Endothelial cell of umbilical vein (primary cell): Measurements from ENCODE around the gene SGCD. TPM values are rescaled to one million over a fixed set of nuclear protein-coding genes. Genes with fewer than 3 reads are reported as not detected.

Experiments
- BruUV-seq: library from RNA; stranded (reverse); fragments of 400-500 nt; replicated peaks from 2 replicates; lab custom pipeline; 2021; lab: Mats Ljungman, UMichigan
- CTCF ChIA-PET: fragments of 300-600, 350-600 bp; sonication (Branson Sonifier 250); formaldehyde crosslinking; loops from one replicate; lab custom pipeline; 2021; ENCODE audit warnings: antibody characterized with exemption, inconsistent platforms; lab: Charles Lee
- POLR2A ChIA-PET: fragments of 300-600, 350-600 bp; sonication (Branson Sonifier 250); formaldehyde crosslinking; loops from one replicate; lab custom pipeline; 2021; ENCODE audit warnings: antibody characterized with exemption, inconsistent platforms; lab: Charles Lee
- DNase-seq: peaks from one replicate; pipeline ENCODE4 v3.0.0-alpha.2; 2011; ENCODE audit warnings: low read depth, low spot score
- FAIRE-seq: peaks from 2 replicates; lab custom pipeline; 2011; peaks lifted over from hg19 to GRCh38; lab: Jason Lieb, UNC
- H2AFZ ChIP-seq: 2 replicates; pipeline ENCODE4 v1.6.0; 2012; ENCODE audit warnings: low read depth, low read length, control low read depth, inconsistent platforms
- H3K27ac ChIP-seq: 2 replicates; pipeline ENCODE4 v1.5.1; 2011; ENCODE audit warnings: low read depth, mild to moderate bottlenecking, control low read depth, low read length, moderate library complexity; ENCODE audit not compliant: insufficient read depth
- H3K27me3 ChIP-seq, 2 experiments: 2 replicates each; pipeline versions ENCODE4 v1.6.0 to v1.6.1; 2011; ENCODE audit warnings: low read length in 2 of 2, mixed read lengths in 1 of 2; ENCODE audit not compliant: control insufficient read depth in 2 of 2, insufficient read depth in 2 of 2
- H3K36me3 ChIP-seq, 2 experiments: 2 replicates in 1 of 2; 3 replicates in 1 of 2; pipeline ENCODE4 v1.5.1; 2011; ENCODE audit warnings: low read length in 2 of 2, mild to moderate bottlenecking in 1 of 2, moderate library complexity in 1 of 2; ENCODE audit not compliant: control insufficient read depth in 2 of 2, insufficient read depth in 2 of 2; ENCODE audit errors: extremely low read depth in 1 of 2
- H3K4me1 ChIP-seq: 3 replicates; pipeline ENCODE4 v1.5.1; 2011; ENCODE audit warnings: mild to moderate bottlenecking, low read length; ENCODE audit not compliant: control insufficient read depth, insufficient read depth; ENCODE audit errors: extremely low read depth
- H3K4me2 ChIP-seq: 2 replicates; pipeline ENCODE4 v1.6.1; 2011; ENCODE audit warnings: low read length, control low read depth, mixed read lengths; ENCODE audit not compliant: insufficient read depth
- H3K4me3 ChIP-seq, 3 experiments: fragments of 200-600 bp in 1 of 3; sonication (generic), shearing (Covaris generic) in 1 of 3; replicated peaks in 1 of 3; 2 replicates each; pipeline ENCODE4 v1.5.1; 2011 to 2016; ENCODE audit warnings: control low read depth in 3 of 3, low read length in 3 of 3, mild to moderate bottlenecking in 2 of 3, inconsistent platforms in 1 of 3, low read depth in 1 of 3, moderate library complexity in 1 of 3; ENCODE audit not compliant: insufficient read depth in 1 of 3
- H3K79me2 ChIP-seq: 2 replicates; pipeline ENCODE4 v1.6.0; 2012; ENCODE audit warnings: low read length, inconsistent platforms; ENCODE audit not compliant: control insufficient read depth, insufficient read depth
- H3K9ac ChIP-seq: replicated peaks from 2 replicates; pipeline ENCODE3; 2011; ENCODE audit warnings: low read length, control low read depth; ENCODE audit not compliant: insufficient read depth; ENCODE audit errors: extremely low read depth
- H3K9me1 ChIP-seq: replicated peaks from 3 replicates; pipeline ENCODE4 v1.6.0; 2011; ENCODE audit warnings: mild to moderate bottlenecking, low read length; ENCODE audit not compliant: control insufficient read depth, insufficient read depth; ENCODE audit errors: extremely low read depth
- H3K9me3 ChIP-seq: replicated peaks from 2 replicates; pipeline ENCODE4 v1.5.1; 2012; ENCODE audit warnings: low read length, inconsistent platforms; ENCODE audit not compliant: control insufficient read depth, insufficient read depth
- H4K20me1 ChIP-seq: replicated peaks from 2 replicates; pipeline ENCODE3; 2011; ENCODE audit warnings: mild to moderate bottlenecking, low read length; ENCODE audit not compliant: control insufficient read depth, insufficient read depth; ENCODE audit errors: extremely low read depth
- EZH2 ChIP-seq: IDR thresholded peaks from 2 replicates; pipeline ENCODE4 v1.6.1; 2012; ENCODE audit warnings: borderline replicate concordance, low read depth, mild to moderate bottlenecking, moderate library complexity, low read length, inconsistent platforms; ENCODE audit not compliant: severe bottlenecking
- FOS ChIP-seq: IDR thresholded peaks from 2 replicates; pipeline ENCODE4 v1.6.1; 2011; ENCODE audit warnings: mild to moderate bottlenecking, low read length, moderate library complexity, borderline replicate concordance; ENCODE audit not compliant: insufficient read depth
- GATA2 ChIP-seq: IDR thresholded peaks from 2 replicates; pipeline ENCODE4 v1.7.0; 2011; ENCODE audit warnings: low read depth, mild to moderate bottlenecking, moderate library complexity, mixed read lengths, low read length; ENCODE audit not compliant: insufficient read length, insufficient read depth
- JUN ChIP-seq: IDR thresholded peaks from 2 replicates; pipeline ENCODE4 v1.6.1; 2011; ENCODE audit warnings: borderline replicate concordance, low read depth; ENCODE audit not compliant: insufficient read length, insufficient read depth
- MAX ChIP-seq: IDR thresholded peaks from 2 replicates; pipeline ENCODE4 v1.6.1; 2011; ENCODE audit not compliant: insufficient read depth, insufficient read length
- MYC ChIP-seq: IDR thresholded peaks from one replicate; pipeline ENCODE4 v1.6.1; 2011; ENCODE audit warnings: mild to moderate bottlenecking, low read depth, low read length
- POLR2A ChIP-seq: IDR thresholded peaks from 2 replicates; pipeline ENCODE4 v1.6.1; 2012; ENCODE audit warnings: low read depth, mild to moderate bottlenecking, control low read depth, low read length
- POLR2AphosphoS5 ChIP-seq: IDR thresholded peaks from 2 replicates; pipeline ENCODE4 v1.6.1; 2012; ENCODE audit warnings: low read depth, mild to moderate bottlenecking, control low read depth, low read length, moderate library complexity; ENCODE audit not compliant: insufficient read depth
- dilution Hi-C: fragments of 300-500 bp; cut with MboI; formaldehyde crosslinking; loops from one replicate; pipeline ENCODE4 v1.15.0; 2019; ENCODE audit warnings: low sequenced_read_pairs; ENCODE audit not compliant: extremely low pct_ligation_motif_present
- intact Hi-C: fragments of 100-400 bp; cut with micrococcal nuclease; formaldehyde crosslinking; loops from one replicate; pipeline ENCODE4 v1.10.0; 2022
- polyA plus RNA-seq, 4 experiments: library from polyadenylated mRNA; depleted of rRNA in 3 of 4; stranded (reverse) in 3 of 4; unstranded in 1 of 4; fragments of >200 nt; gene quantifications; 2 replicates each; pipeline versions ENCODE4 v1.2.1 to v1.2.3, GENCODE V29; 2011 to 2012; ENCODE audit warnings: missing spikeins in 1 of 4
- total RNA-seq: library from RNA; stranded (reverse); gene quantifications from 2 replicates; pipeline ENCODE4 v1.2.3, GENCODE V29; 2021
- TF ChIP-seq, protein P1 (sequence below), 2 donors: IDR thresholded peaks; 1 replicate in 1 of 2; 2 replicates in 1 of 2; pipeline ENCODE4 v1.5.1; 2011; ENCODE audit warnings: low read length in 2 of 2, mild to moderate bottlenecking in 2 of 2, moderate library complexity in 2 of 2, control low read depth in 1 of 2, inconsistent platforms in 1 of 2, low read depth in 1 of 2; ENCODE audit not compliant: insufficient read depth in 1 of 2; ENCODE audit errors: extremely low read depth in 1 of 2

SGCD gene
- total and polyA plus RNA-seq, 2 donors (not counting 3 experiments of a cell fraction or from before 2014, with no cell fraction given), result not detected

DNA sequence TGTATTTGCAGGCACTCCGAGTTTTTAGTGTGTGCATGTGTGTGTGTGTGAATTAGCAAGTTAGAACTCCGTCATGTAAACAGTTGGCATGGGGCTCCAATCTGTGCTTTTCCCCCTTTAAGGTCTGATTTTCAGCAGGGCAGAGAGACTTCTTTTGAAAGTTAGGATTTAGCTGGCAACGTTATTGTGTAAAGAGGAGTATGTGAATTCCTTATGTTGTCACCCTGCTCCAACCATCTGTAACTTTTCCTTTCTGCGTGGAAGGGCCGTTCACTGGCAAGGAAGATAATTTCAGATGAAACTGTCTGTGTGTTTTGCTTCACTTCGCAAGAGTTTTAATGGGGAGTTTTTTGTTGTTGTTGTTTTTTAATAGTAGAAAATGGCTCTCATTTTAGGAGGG is 332 bp downstream of the SGCD start:
- BruUV-seq, result no TSS peak
- Histone ChIP-seq H4K20me1 (no peaks in the 10 kb centered on the region), H3K9me3 (peaks cover 2% of the 10 kb centered on the region), H3K4me3 (no peak overlapping the region), H2AFZ (no peak overlapping the region), H3K36me3 (no peaks in the 10 kb centered on the region), H3K4me2 (no peak overlapping the region), H3K79me2 (no peaks in the 10 kb centered on the region), H3K4me1 (no peaks in the 10 kb centered on the region), H3K9me1 (no peaks in the 10 kb centered on the region), H3K27ac (no peak overlapping the region), H3K27me3 (no peaks in the 10 kb centered on the region), H3K9ac (no peak overlapping the region)
- TF ChIP-seq FOS (no peak), POLR2A (no peak), MAX (no peak), MYC (no peak), POLR2AphosphoS5 (no peak), GATA2 (no peak), EZH2 (no peak)
- dilution Hi-C loops, result no loop called here
- DNase-seq, result no peak
- ChIA-PET POLR2A (no interaction called here), CTCF (no interaction called here)
- no peak for FAIRE-seq
- intact Hi-C loops, result no loop called here

DNA sequence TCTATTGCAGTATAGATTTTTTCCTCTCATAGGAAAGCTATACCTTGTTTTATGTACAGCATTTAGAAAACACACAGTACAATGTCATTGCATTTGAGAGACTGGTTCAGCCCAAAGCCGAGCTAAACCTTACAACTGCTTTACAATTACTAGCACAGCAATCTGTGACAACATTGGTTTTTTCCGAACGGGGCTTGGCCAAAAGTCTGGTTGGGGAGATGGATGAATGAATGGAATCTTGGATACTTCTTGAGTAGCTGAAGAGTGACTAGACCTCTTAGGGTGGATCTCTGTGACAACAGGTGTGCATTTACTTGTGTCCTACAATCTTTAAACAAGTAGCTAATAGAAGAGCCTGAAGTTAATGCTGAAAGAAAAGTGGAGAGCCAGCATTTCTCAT is 1.2 kb downstream of the SGCD start:
- no peak overlapping the region for H3K4me3 ChIP-seq
- no peak overlapping the region for H3K9ac ChIP-seq
- H3K9me3 ChIP-seq, result peaks cover 2% of the 10 kb centered on the region
- H3K4me2 ChIP-seq, result no peak overlapping the region
- CTCF ChIA-PET, result no interaction called here
- dilution Hi-C loops (no loop called here), intact Hi-C loops (no loop called here)
- H3K4me1 ChIP-seq, result no peaks in the 10 kb centered on the region
- H2AFZ ChIP-seq, result no peak overlapping the region
- no TSS peak for BruUV-seq
- POLR2A ChIA-PET, result no interaction called here
- H3K79me2 ChIP-seq, result no peaks in the 10 kb centered on the region
- no peaks in the 10 kb centered on the region for H3K27me3 ChIP-seq
- no peak overlapping the region for H3K27ac ChIP-seq
- TF ChIP-seq EZH2 (no peak), FOS (no peak), POLR2AphosphoS5 (no peak), MYC (no peak), GATA2 (no peak), POLR2A (no peak), MAX (no peak), JUN (no peak)
- TF ChIP-seq, protein P1, sequence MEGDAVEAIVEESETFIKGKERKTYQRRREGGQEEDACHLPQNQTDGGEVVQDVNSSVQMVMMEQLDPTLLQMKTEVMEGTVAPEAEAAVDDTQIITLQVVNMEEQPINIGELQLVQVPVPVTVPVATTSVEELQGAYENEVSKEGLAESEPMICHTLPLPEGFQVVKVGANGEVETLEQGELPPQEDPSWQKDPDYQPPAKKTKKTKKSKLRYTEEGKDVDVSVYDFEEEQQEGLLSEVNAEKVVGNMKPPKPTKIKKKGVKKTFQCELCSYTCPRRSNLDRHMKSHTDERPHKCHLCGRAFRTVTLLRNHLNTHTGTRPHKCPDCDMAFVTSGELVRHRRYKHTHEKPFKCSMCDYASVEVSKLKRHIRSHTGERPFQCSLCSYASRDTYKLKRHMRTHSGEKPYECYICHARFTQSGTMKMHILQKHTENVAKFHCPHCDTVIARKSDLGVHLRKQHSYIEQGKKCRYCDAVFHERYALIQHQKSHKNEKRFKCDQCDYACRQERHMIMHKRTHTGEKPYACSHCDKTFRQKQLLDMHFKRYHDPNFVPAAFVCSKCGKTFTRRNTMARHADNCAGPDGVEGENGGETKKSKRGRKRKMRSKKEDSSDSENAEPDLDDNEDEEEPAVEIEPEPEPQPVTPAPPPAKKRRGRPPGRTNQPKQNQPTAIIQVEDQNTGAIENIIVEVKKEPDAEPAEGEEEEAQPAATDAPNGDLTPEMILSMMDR (IDR thresholded peaks at IDR 0.05; ENCODE audit: extremely low read depth in 1 of 2, insufficient read depth in 1 of 2, low read depth in 1 of 2, low read length in 2 of 2), result no peak
- H4K20me1 ChIP-seq, result no peaks in the 10 kb centered on the region
- DNase-seq, result no peak
- FAIRE-seq, result no peak
- H3K9me1 ChIP-seq, result no peaks in the 10 kb centered on the region
- H3K36me3 ChIP-seq, result no peaks in the 10 kb centered on the region
